ENCODE results near the gene PADI2. TPM values are rescaled to one million over a fixed set of nuclear protein-coding genes. Genes with fewer than 3 reads are reported as not detected.

Gene PADI2
- polyA plus RNA-seq, 1 donor (not counting 4 experiments of a cell fraction or from before 2014, with no cell fraction given): 0.13 TPM

DNA sequence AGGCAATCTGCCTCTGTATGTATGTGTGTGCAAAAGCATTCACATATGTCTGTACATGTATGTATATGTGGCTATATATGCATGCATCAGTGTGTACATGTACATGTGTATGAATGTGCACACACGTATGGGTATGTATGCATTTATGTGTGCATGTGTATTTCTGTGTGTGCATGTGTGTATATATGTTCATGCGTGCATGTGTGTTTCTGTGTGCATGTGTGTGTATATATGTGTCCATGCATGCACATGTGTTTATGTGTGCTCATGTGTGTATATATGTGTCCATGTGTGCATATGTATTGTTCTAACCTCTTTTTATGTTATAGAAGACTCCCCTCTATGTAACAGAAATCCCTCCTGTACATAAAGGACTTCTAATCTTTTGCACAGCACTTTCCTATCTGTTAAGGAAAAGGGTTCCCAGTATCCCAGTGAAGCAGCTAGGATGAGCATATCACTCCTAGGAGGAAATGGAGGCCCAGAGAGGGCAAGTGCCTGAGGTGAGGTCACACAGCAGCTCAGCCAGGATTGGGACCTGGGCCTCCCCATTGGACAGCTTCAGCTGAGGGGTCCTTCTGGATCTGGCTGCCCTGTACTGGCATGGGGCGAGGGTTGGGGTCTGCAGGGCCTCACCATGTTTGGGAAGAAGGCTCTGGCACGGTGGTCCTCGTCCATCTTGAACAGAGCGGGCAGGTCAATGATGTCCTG is 49.6 kb downstream of the PADI2 start:
- H3K4me3 ChIP-seq (ENCODE audit: control insufficient read depth in 2 of 3, extremely low read depth in 1 of 3, insufficient read depth in 2 of 3, low read depth in 1 of 3, low read length in 3 of 3): no peak overlapping the region
- H4K20me1 ChIP-seq (ENCODE audit: control insufficient read depth, extremely low read depth, insufficient read depth, low read length): no peaks in the 10 kb centered on the region
- H3K4me2 ChIP-seq (ENCODE audit: control insufficient read depth, extremely low read depth, insufficient read depth, low read depth, low read length): no peak overlapping the region
- H3K27me3 ChIP-seq (ENCODE audit: control insufficient read depth, extremely low read depth, insufficient read depth, low read length): no peaks in the 10 kb centered on the region
- H3K9ac ChIP-seq (ENCODE audit: control insufficient read depth, extremely low read depth, insufficient read depth, low read length): no peak overlapping the region
- H3K79me2 ChIP-seq (ENCODE audit: control insufficient read depth, insufficient read depth, low read length): no peaks in the 10 kb centered on the region
- peaks cover 2% of the 10 kb centered on the region for H3K9me3 ChIP-seq (ENCODE audit: control insufficient read depth, low read depth, low read length)
- no peak for TF ChIP-seq EZH2 (IDR thresholded peaks at IDR 0.05; ENCODE audit: low read length)
- no peaks in the 10 kb centered on the region for H3K9me1 ChIP-seq (ENCODE audit: control insufficient read depth, extremely low read depth, insufficient read depth, low read length)
- DNase-seq (ENCODE audit: low read depth, low spot score): no peak
- dilution Hi-C loops (cut with MboI; ENCODE audit: extremely low pct_ligation_motif_present, low sequenced_read_pairs): no loop called here
- FAIRE-seq: no peak
- no peak overlapping the region for H3K27ac ChIP-seq (ENCODE audit: control insufficient read depth, insufficient read depth, low read length)
- H2AFZ ChIP-seq (ENCODE audit: control insufficient read depth, low read length): no peak overlapping the region
- no peaks in the 10 kb centered on the region for H3K36me3 ChIP-seq (ENCODE audit: control insufficient read depth in 2 of 2, extremely low read depth in 1 of 2, insufficient read depth in 2 of 2, low read length in 2 of 2)
- H3K4me1 ChIP-seq (ENCODE audit: control insufficient read depth, extremely low read depth, insufficient read depth, low read length): no peaks in the 10 kb centered on the region

- no peaks in the 10 kb centered on the region for H3K27me3 ChIP-seq (ENCODE audit: control insufficient read depth, extremely low read depth, insufficient read depth, low read length)
These were observed 50.5 kb downstream of the PADI2 start for GRCh38 chr1:17068789-17069188.

More at GRCh38 chr1:17068789-17069188, 50.5 kb downstream of the PADI2 start:
- H3K9ac ChIP-seq (ENCODE audit: control insufficient read depth, extremely low read depth, insufficient read depth, low read length): no peak overlapping the region
- H3K27ac ChIP-seq (ENCODE audit: control insufficient read depth, insufficient read depth, low read length): no peak overlapping the region
- no peaks in the 10 kb centered on the region for H3K79me2 ChIP-seq (ENCODE audit: control insufficient read depth, insufficient read depth, low read length)
- no peak for TF ChIP-seq EZH2 (IDR thresholded peaks at IDR 0.05; ENCODE audit: low read length)
- no peak for TF ChIP-seq CTCF (optimal IDR thresholded peaks at IDR 0.05 in 1 of 3, IDR thresholded peaks at IDR 0.05 in 1 of 3, conservative IDR thresholded peaks at IDR 0.05 in 1 of 3; ENCODE audit: extremely low read depth in 1 of 3, insufficient read depth in 2 of 3, low read length in 3 of 3)
- H4K20me1 ChIP-seq (ENCODE audit: control insufficient read depth, extremely low read depth, insufficient read depth, low read length): no peaks in the 10 kb centered on the region
- no peak overlapping the region for H2AFZ ChIP-seq (ENCODE audit: control insufficient read depth, low read length)
- peaks cover 2% of the 10 kb centered on the region for H3K9me3 ChIP-seq (ENCODE audit: control insufficient read depth, low read depth, low read length)
- H3K4me3 ChIP-seq (ENCODE audit: control insufficient read depth in 2 of 3, extremely low read depth in 1 of 3, insufficient read depth in 2 of 3, low read depth in 1 of 3, low read length in 3 of 3): no peak overlapping the region
- H3K9me1 ChIP-seq (ENCODE audit: control insufficient read depth, extremely low read depth, insufficient read depth, low read length): no peaks in the 10 kb centered on the region
- no peak overlapping the region for H3K4me2 ChIP-seq (ENCODE audit: control insufficient read depth, extremely low read depth, insufficient read depth, low read depth, low read length)
- FAIRE-seq: no peak
- dilution Hi-C loops (cut with MboI; ENCODE audit: extremely low pct_ligation_motif_present, low sequenced_read_pairs): no loop called here
- no peaks in the 10 kb centered on the region for H3K36me3 ChIP-seq (ENCODE audit: control insufficient read depth in 2 of 2, extremely low read depth in 1 of 2, insufficient read depth in 2 of 2, low read length in 2 of 2)
- no peak for DNase-seq (ENCODE audit: low read depth, low spot score)
- H3K4me1 ChIP-seq (ENCODE audit: control insufficient read depth, extremely low read depth, insufficient read depth, low read length): peaks cover 3% of the 10 kb centered on the region
